Measurements from ENCODE around the gene DIAPH2.
A peak's percentile ranks its signal among the peaks of the same experiment; 100 is the strongest.
"Not testable (repeated sequence)": the region's sequence is repeated elsewhere in the genome, so short reads cannot be mapped to it uniquely, and the experiment has no call there.

The DIAPH2 gene

DNA sequence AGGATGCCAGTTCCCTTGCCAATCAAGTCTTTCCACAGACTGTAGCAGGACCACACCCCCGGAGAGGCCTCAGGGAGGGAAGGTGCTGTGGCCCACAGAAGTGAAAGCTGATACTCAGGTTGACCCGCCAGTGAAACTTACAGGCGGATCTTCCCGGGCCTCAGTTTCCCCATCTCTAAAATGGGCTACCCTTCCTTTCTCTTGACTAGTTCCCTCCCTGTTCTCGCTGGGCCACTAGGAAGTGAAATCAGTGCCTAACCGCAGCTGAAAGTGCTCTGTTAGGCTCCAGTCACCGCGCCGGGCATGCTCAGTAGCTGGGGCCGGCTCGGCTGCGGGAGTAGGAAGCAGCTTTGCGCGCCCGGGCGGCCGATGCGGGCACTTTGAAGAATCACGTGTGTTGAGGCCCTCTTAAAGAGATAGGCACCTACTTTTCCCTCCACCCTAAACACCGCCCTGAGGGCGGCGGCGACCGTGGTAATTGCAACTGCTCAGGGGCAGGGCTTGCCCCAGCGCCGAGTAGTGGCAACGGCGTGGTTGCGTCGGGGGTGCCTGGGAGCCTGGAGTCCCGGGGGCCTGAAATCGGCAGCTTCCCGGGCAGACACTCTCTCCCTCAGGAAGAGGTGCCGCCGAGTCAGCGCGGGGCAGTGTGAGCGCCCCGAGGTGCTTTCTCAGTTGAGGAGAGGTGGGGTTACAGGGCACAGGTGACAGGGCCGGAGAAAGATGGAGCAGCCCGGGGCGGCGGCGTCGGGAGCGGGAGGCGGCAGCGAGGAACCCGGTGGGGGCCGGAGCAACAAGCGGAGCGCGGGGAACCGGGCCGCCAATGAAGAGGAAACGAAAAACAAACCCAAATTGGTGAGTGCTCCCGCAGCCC is at the start of gene DIAPH2:
DIAPH2 (plus strand) TSS at position 504 of the 871 bp plus-strand sequence.
- peak; percentile 7 to 58 (median 17) for DNase-seq

DNA sequence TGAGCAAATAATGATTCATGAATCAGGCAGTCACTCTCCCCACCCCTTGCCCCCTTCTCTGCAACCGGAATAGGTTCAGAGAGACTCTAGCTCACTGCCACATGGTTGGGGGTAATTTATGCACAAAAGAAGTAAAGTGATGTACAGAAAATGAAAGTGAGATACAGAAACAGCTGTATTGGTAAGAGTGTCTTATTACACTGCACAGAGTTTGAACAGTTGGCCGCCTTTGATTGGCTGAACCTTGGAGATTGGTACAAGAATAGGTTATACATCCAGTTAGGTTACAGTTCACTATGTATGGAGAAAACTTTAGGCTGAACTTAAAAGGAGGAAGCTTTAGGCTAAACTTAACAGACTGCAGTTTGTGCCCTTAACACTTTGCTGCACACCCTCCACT is 34.6 kb upstream of the DIAPH2 start:
- DNase-seq = no peak

DNA sequence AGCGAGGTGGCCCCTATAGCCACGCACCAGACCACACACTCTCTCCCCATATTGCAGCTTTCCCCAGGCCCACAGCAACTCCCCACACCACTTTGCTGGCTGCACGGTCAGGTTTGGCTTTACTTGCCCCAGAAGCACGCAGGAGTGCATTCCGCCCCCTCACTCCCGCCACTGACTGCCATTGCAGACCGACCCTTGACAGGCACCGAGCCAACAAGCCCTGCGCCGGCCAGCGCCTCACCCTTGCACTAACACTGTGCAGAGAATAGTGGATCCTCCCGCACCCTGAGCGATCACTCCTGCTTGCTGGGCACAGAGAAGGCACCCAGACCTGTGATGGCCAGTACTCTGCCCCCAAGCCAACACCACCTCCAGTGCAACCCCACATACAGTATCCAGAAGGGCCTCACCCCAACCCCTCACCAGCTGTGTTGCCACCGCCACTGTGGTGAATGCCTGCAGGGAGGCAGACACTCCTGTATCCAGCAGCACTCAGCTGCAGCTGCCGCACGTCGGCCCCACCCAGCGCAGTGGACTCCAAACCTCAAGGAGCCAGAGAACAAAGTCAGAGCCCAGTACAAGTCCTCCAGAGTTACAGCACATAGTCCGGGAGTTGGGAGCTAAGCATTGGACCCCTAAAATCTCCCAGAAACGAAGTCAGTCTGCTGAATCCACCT is 28.6 kb upstream of the DIAPH2 start:
- no peak for DNase-seq

DNA sequence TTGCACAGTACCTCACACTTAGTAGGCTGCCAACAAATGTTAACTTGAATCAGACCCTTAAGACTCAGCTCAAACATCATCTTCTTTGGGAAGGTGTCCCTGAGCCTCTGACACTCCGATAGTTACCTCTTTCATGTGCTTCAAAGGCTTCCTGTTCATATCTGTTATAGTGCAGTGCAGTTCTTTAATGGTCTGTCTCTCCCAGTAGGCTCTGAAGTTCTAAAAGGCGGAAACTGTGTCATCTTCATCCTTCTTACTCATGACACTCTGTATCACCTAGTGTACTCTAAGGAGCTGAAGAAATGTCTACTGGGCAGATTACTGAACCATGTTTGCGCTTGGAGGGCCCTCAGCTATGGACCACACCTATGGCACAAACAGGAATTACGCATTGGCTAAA is 2.1 kb upstream of the DIAPH2 start:
- no peak for DNase-seq

DNA sequence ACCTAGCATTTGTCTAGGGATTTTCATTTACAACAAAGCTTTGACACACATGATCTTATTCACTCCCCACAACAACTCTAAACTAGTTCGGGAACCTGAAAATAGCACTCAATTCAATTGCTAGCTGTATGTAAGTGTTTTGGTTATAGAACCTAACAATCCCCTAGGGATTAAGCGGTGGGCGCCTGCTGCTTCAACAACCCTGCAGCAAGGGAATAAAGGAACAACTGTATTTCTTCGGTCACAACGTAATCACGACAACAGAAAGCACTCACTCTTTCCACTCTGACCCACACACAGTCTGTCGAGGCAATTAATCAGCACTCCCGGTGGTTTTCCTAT is 674 bp upstream of the DIAPH2 start:
- no peak for DNase-seq

DNA sequence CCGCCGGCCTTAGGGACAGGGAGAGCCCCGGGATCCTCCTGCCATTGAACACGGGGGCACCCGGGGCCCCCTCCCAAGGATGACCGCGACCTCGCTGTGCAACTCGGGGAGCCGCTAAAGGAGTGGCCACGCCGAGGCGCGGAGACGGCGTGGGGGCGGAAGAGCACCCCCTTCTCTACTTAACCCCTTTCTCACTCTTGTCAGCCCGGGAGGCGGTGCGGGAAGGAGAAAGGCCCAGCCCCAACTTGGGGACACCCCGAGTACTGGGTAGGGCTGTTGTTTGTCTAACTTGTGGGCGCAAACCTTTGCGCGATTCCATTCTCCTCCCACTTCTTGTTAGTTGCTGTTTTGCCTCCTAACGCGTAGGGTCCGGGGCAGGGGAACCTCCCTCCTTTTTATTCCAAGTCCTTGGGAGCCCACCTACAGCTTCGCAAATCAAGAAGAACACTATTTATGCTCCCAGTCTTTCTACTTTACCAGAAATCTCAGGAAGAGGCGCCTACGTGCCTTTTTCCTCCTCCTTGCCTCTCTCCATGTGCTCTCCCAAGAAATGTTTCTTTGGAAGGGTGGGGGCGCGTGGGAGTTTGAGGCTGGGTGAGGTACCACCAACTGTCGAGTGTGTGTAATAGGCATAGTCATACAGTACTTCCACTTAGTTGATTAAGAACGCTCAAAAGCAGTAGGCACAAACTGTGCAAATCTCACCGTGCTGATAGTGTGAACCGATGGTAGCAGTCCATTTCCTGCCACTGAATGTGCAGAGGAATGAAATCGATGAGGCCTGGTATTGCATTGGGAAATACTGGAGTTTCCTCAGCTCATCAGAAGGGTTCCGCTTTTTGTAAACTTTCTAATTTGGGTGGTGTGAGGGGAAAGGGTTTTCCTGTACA is 813 bp downstream of the DIAPH2 start:
- DNase-seq = peak in 3 of 4 experiments; percentile 1 to 10 (median 3)

DNA sequence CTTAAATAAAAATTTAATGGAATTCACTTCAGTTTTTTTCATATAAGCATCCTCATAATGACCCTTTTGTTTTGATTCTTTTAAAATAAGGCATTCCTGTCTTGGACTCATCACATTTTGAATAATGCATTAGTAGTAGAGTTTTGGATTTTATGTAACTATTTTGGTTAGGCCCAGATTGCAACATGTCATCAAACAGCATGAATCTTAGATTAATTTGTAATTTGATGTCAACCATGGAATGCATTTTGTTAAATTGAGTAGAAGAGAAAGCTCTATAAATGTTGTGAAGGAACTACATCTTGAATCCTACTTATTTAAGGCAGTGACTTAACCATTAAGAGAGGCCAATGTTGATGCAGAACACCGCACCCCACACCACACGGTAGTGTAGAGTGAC is 3.1 kb downstream of the DIAPH2 start:
- DNase-seq = no peak

DNA sequence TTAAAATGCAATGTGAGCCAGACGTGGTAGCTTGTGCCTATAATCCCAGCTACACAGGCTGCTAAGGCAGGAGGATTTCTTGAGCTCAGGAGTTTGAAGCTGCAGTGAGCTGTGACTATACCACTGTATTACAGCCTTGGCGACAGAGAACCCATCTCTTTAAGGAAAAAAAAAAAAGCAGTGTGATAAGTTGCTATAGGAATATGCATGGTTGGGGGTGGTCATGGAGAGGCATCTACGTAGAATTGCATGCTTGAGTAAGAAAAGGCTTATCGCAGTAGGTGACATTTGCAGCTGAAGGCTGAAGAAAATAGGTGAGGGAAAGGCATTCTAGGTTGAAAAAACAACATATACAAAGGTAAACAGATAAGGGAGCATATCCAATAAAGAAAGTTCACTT is 4.1 kb downstream of the DIAPH2 start:
- no peak for DNase-seq

DNA sequence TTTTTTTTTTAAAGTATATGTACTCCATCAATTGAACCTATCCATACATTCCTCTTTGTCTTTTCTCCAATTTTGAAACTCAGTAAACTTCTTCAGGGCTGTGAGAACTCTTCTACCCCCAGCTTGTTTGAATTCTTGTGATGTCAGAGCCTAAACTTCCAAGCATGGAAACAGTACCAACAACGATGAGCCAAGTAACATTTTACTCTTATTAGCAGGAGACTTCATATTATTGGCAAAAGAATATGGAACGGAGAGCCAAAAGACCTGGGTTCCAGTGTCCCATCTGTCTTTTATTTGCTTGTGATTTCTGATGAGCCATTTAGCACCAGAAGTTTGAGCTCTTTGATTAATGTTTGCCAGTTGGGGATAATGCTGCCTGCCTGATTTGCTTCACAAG is 5.3 kb downstream of the DIAPH2 start:
- no peak for DNase-seq

DNA sequence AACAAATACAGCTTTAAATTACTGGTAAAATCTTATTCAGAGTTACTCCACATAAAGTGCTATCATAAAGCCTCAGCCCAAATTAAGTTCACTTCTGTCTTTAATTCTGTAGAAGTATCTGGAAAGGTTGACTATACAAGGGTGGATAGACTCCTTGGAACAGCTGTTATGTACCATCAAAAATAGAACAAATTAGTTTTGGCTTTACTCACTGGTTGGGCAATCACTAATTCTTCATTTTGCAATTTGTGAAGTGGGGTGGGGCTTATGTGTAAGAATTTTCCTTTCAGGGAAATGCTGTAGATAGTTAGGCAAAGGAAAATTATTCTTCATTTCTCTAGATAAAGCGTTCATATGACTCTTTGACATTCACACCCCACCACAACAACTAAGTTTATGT is 7.8 kb downstream of the DIAPH2 start:
- DNase-seq = no peak

DNA sequence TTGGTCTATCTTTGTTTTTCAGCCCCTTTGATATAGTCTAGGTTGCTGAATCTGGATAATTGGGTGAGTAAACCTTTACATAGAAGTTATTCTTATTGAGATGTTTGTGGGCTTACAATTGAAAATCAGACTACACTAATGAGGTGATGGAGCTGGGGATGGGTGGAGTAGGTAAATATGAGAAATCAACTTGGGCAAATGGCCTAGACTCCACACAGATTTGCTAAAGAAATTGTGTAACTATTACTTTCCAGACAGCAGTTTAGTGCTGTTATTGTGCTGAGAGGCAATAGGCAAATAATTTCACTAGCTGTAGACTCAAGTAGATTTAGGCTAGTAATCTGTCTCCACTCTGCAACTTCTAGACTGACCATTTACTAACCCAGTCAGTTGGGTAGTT is 8.2 kb downstream of the DIAPH2 start:
- no peak for DNase-seq

DNA sequence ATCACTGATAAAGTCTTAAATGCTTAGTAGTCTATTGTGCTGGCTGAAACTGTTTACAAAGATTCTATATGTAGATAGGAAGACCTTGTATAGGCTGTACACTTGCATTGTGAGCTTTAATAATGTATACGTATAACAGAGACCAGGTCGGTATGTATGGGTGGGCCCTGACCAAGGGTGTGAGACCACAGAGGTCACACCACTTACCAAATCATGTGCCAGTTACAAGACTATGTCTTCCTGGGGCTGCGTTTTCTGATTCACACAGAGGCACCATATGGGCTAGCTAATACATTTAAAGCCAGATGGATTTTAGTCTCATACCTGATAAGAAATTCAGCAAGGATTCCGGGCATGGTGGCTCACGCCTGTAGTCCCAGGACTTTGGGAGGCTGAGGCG is 8.8 kb downstream of the DIAPH2 start:
- no peak for DNase-seq

DNA sequence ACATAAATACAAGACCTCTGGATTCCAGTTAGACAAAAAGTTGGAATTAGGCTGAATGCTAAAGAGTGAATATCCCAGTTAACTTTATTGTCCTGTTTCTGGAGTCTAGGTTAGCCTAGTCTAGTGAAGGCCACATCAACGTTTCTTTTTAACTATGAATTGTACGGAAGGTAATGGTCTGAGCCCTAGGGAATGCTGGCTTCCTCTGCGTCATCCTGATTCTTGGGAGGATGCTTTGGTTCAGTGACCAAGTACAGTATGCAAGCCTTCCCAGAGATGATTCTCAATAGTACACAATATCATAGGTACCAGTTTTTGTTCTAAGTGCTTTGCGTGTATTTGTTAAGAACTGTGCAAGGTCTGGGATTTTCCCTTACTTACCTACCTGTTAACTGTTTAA is 11.8 kb downstream of the DIAPH2 start:
- DNase-seq = no peak

DNA sequence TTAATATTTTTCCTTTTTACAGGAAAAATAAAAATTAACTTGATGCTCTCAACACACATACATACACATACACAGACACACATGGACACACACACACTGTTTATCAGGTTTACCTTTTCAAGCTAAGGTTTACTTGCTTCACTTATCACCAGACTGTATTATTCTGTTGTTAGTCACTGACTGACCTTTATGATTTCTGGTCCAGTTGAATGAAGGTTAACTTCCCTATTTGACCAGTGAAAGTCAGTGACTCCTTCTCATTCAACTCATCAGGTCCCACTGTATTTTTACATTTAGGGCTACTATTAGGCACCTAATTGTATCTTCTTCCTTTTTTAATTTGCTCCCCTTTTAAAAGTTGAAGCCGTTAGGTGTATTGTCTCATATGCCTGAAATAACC is 16.0 kb downstream of the DIAPH2 start:
- no peak for DNase-seq

DNA sequence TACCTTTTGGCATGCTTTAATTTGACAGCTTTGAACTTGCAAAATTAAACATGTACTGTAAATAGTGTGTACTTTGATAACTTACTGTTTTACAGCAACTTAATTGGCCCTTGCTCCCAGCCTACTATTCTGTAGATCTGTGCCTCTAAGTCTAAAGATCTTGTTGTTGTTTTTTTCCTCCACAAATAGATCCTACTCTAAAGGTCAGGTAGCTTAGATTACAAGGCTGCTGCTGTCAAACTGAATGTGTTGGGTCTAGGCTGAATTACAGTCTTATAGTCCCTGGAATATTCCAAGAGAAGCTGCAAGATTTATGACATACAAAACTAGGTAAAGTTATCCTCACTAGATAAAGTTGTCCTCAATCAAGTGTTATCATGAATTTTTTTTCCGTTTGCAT is 18.7 kb downstream of the DIAPH2 start:
- DNase-seq = no peak

DNA sequence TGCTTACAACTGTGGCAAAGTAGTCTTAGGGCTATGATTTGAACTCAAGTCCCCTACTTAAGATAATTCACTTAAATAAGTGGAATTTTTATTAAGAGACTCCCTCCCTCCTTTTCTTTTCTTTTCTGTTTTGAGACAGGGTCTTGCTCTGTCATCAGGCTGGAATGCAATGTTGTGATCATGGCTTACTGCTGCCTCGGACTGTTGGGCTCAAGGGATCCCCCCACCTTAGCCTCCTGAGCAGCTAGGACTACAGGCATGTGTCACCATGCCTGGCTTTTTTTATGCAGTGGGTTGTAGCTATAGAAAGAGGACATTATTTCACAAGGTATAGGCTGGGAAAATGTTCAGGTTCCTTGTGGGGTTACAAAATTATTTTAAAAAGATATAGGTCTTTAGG is 19.2 kb downstream of the DIAPH2 start:
- DNase-seq = no peak

DNA sequence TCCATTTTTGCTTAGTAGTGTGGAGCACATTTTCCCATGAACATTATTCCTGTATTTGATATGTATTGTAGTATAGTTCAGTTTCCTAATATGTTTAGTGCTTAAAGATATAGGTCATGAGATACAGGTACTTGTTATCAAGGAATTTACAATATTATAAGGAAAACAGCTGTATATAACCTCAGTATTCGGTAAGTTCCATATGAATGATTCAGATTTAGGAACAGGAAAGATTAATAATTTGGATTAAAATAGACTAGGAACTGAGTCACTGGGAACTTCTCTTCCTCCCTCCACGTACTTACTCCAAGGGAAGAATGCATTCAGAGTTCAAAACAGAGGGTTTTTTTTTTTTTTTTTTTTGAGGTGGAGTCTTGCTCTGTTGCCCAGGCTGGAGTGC is 20.0 kb downstream of the DIAPH2 start:
- no peak for DNase-seq

DNA sequence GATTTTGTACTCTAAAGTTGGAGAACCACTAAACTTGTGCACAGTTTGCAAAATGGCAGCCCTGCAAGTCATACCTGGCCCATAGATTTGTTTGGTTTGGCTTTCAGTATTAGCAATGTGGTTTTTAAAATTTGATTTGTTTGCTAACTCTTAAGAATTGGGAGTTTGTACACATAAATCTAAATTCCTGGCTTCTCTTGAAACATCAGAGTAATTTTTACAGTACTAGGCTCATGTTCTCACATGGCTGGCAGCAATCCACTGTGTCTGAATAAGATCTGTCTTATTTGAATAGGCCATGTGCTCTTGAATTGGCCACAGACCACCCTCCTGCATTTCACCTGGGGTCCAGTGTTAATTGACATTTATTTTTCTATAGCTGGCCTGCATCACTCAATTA is 21.3 kb downstream of the DIAPH2 start:
- DNase-seq = no peak

DNA sequence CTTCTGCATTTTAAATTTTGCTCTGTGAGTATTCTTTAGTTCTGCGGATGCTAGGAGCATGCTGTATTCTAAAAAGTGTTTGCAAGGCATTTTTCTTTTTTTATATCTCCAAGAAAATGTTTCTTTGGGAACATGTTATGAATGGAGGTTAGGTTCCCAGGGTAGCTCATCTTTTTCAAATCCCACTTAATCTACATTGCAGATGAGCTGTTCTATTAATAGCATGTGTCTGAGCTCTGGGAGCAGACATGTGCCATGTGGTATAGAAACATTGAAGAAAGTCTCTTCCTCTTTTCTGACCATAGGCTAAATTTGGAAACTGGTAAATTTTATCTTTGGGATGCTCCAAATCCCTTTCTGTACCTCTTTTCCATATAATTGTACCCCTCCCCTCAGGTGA is 23.2 kb downstream of the DIAPH2 start:
- DNase-seq = no peak

DNA sequence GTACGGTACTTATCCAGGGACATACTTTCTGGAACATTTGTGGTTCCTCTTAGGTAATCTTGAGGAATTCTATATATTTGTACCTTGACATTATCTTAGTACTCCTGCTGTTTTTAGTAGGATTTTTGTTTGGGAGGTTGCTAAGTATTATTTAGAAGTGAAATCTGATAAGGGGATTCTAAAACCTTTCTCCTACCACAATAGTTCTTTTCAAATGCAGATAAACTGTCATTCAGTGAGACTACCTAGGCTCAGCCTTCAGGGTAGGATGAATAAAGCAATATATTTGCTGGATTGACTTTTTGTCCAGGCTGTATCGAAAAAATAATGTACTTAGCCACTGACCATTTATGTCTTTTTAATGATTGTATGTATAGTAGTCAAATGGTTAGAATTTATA is 25.4 kb downstream of the DIAPH2 start:
- DNase-seq = no peak

DNA sequence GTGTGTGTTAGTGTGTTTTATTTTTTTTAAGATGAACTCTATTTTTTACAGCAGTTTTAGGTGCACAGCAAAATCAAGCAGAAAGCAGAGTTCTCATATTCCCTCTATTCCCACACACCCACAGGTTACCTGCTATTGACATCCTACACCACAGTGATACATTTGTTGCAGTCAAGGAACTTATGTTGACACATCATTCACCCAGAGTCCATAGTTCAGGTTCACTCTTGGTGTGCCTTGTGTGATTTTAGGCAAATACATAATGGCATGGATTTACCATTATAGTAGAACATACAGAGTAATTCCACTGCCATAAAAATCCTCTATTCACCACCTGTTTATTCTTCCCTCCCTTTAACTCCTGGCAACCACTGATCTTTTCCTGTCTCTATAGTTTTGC is 28.7 kb downstream of the DIAPH2 start:
- no peak for DNase-seq

DNA sequence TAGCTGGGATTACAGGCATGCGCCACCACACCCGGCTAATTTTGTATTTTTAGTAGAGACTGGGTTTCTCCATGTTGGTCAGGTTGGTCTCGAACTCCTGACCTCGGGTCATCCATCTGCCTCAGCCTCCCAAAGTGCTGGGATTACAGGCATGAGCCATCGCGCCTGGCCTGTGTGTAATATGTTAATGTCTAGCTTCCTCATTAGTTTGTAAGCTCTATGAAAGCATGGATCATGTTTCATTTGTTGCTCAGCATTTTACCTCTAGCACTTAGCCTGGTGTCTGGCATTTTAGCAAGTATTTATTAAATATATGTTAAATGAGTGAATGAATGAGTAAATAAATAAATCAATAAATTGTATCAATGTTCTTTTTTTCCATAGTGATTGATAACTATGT is 29.8 kb downstream of the DIAPH2 start:
- not testable (repeated sequence) for DNase-seq

DNA sequence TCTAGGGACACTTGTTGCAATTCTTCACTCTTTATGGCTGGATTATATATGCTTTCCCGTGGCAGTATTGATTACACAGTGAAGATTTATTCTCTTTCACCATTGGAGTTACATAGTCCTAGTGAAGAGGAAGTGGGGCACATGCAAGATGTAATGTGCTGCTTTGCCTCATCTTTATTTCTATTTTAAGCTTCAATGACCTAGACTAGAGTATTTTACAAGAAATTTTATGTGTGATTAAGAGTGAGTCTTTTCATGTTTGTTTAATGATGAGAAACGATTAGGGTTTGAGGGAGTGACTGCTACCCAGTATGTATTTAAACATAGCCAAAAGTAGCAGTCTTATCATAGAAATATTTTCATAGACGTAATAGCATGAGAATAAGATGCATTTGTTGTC is 30.8 kb downstream of the DIAPH2 start:
- DNase-seq = no peak

All from activated naive CD4-positive, alpha-beta T cell (primary cell).